Uterus (tissue), 2 donors: ENCODE measurements around the gene TBP.

ENCODE experiments used
- POLR2A ChIP-seq, 2 donors: fragments of 450-650 bp; IDR thresholded peaks; one replicate each; pipeline ENCODE4 v1.6.1; 2016; ENCODE audit warnings: antibody characterized with exemption in 2 of 2, mild to moderate bottlenecking in 1 of 2, moderate library complexity in 1 of 2
- TF ChIP-seq, protein P1 (sequence below), 4 experiments: fragments of 200-600 bp in 2 of 4; fragments of 450-650 bp in 2 of 4; sonication (generic) in 2 of 4; IDR thresholded peaks; one replicate each; pipeline ENCODE4 v1.5.1; 2016 to 2019; ENCODE audit warnings: antibody characterized with exemption in 4 of 4, mild to moderate bottlenecking in 2 of 4, moderate library complexity in 1 of 4

DNA sequence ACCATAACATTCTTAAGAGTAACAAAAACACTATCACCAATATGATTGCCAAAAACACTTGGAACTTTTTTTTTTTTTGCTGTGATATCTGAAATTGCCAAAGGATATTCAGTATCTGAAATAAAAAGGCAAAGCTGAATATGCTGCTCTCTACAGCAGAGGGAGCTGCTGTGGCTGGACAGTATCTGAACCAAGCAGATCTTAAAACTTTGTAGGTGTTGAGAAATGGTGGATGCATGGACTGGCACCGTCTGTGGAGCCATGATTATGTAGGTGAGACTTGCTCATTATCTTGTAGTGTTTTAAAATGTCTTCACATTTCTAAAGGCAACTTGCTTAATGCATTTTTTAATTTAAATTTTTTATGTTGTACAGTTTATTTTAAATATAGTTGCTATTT lies 21.1 kb downstream of the TBP start:
- TF ChIP-seq, protein P1, sequence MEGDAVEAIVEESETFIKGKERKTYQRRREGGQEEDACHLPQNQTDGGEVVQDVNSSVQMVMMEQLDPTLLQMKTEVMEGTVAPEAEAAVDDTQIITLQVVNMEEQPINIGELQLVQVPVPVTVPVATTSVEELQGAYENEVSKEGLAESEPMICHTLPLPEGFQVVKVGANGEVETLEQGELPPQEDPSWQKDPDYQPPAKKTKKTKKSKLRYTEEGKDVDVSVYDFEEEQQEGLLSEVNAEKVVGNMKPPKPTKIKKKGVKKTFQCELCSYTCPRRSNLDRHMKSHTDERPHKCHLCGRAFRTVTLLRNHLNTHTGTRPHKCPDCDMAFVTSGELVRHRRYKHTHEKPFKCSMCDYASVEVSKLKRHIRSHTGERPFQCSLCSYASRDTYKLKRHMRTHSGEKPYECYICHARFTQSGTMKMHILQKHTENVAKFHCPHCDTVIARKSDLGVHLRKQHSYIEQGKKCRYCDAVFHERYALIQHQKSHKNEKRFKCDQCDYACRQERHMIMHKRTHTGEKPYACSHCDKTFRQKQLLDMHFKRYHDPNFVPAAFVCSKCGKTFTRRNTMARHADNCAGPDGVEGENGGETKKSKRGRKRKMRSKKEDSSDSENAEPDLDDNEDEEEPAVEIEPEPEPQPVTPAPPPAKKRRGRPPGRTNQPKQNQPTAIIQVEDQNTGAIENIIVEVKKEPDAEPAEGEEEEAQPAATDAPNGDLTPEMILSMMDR (IDR thresholded peaks at IDR 0.05): no peak
- TF ChIP-seq POLR2A (IDR thresholded peaks at IDR 0.05): no peak
